Measurements from ENCODE around the gene CD8B.

The CD8B gene

GRCh38 chr2:86781363-86781762 is 80.3 kb downstream of the CD8B start:
- Histone ChIP-seq H3F3A (ENCODE audit: insufficient read depth, low read length) (no peaks in the 10 kb centered on the region), H3K27ac (ENCODE audit: low read depth, low read length, poor library complexity, severe bottlenecking) (no peak overlapping the region), H3K4me3 (ENCODE audit: low read depth, low read length, poor library complexity, severe bottlenecking) (no peak overlapping the region), H4K20me1 (ENCODE audit: insufficient read depth, low read length) (no peaks in the 10 kb centered on the region), H3K9ac (ENCODE audit: low read length) (no peak overlapping the region), H3K9me3 (ENCODE audit: low read length) (no peaks in the 10 kb centered on the region), H3K9me2 (ENCODE audit: low read depth, low read length) (no peaks in the 10 kb centered on the region), H3K4me1 (ENCODE audit: insufficient read depth, low read length, severe bottlenecking) (no peaks in the 10 kb centered on the region), H2AFZ (ENCODE audit: low read length) (no peak overlapping the region), H3K27me3 (ENCODE audit: insufficient read depth, low read length) (no peaks in the 10 kb centered on the region), H3K36me3 (ENCODE audit: insufficient read depth, low read length) (no peaks in the 10 kb centered on the region), H3K79me2 (ENCODE audit: insufficient read depth, low read length) (no peaks in the 10 kb centered on the region), H3K4me2 (ENCODE audit: low read length) (no peak overlapping the region)
- TF ChIP-seq CTCF (IDR thresholded peaks at IDR 0.05; ENCODE audit: low read length), result no peak
- no peak for TF ChIP-seq EZH2 (IDR thresholded peaks at IDR 0.05; ENCODE audit: borderline replicate concordance, low read length)

- Histone ChIP-seq H3K4me2 (ENCODE audit: low read length) (no peak overlapping the region), H3K27me3 (ENCODE audit: insufficient read depth, low read length) (no peaks in the 10 kb centered on the region), H3F3A (ENCODE audit: insufficient read depth, low read length) (no peaks in the 10 kb centered on the region), H3K9ac (ENCODE audit: low read length) (no peak overlapping the region), H3K36me3 (ENCODE audit: insufficient read depth, low read length) (peaks cover 8% of the 10 kb centered on the region; the same call in 1 of the 2 replicates), H3K9me2 (ENCODE audit: low read depth, low read length) (no peaks in the 10 kb centered on the region), H3K9me3 (ENCODE audit: low read length) (no peaks in the 10 kb centered on the region), H3K79me2 (ENCODE audit: insufficient read depth, low read length) (no peaks in the 10 kb centered on the region), H2AFZ (ENCODE audit: low read length) (no peak overlapping the region), H4K20me1 (ENCODE audit: insufficient read depth, low read length) (no peaks in the 10 kb centered on the region), H3K4me3 (ENCODE audit: low read depth, low read length, poor library complexity, severe bottlenecking) (no peak overlapping the region), H3K27ac (ENCODE audit: low read depth, low read length, poor library complexity, severe bottlenecking) (no peak overlapping the region), H3K4me1 (ENCODE audit: insufficient read depth, low read length, severe bottlenecking) (no peaks in the 10 kb centered on the region)
- no peak for TF ChIP-seq EZH2 (IDR thresholded peaks at IDR 0.05; ENCODE audit: borderline replicate concordance, low read length)
- no peak for TF ChIP-seq CTCF (IDR thresholded peaks at IDR 0.05; ENCODE audit: low read length)
These were observed 81.7 kb downstream of the CD8B start for GRCh38 chr2:86779971-86780370.

GRCh38 chr2:86778957-86779356 is 82.7 kb downstream of the CD8B start:
- TF ChIP-seq CTCF (IDR thresholded peaks at IDR 0.05; ENCODE audit: low read length), result no peak
- TF ChIP-seq EZH2 (IDR thresholded peaks at IDR 0.05; ENCODE audit: borderline replicate concordance, low read length), result no peak
- H4K20me1 ChIP-seq (ENCODE audit: insufficient read depth, low read length), result no peaks in the 10 kb centered on the region
- no peaks in the 10 kb centered on the region for H3F3A ChIP-seq (ENCODE audit: insufficient read depth, low read length)
- no peaks in the 10 kb centered on the region for H3K4me1 ChIP-seq (ENCODE audit: insufficient read depth, low read length, severe bottlenecking)
- H3K36me3 ChIP-seq (ENCODE audit: insufficient read depth, low read length), result peaks cover 18% of the 10 kb centered on the region; the same call in 1 of the 2 replicates
- no peak overlapping the region for H3K27ac ChIP-seq (ENCODE audit: low read depth, low read length, poor library complexity, severe bottlenecking)
- no peaks in the 10 kb centered on the region for H3K9me2 ChIP-seq (ENCODE audit: low read depth, low read length)
- H2AFZ ChIP-seq (ENCODE audit: low read length), result no peak overlapping the region
- no peak overlapping the region for H3K4me2 ChIP-seq (ENCODE audit: low read length)
- H3K4me3 ChIP-seq (ENCODE audit: low read depth, low read length, poor library complexity, severe bottlenecking), result no peak overlapping the region
- H3K9ac ChIP-seq (ENCODE audit: low read length), result no peak overlapping the region
- H3K27me3 ChIP-seq (ENCODE audit: insufficient read depth, low read length), result no peaks in the 10 kb centered on the region
- H3K9me3 ChIP-seq (ENCODE audit: low read length), result no peaks in the 10 kb centered on the region
- H3K79me2 ChIP-seq (ENCODE audit: insufficient read depth, low read length), result no peaks in the 10 kb centered on the region
